PC-9 (cell line): Measurements from ENCODE around the gene ARHGAP8. TPM values are rescaled to one million over a fixed set of nuclear protein-coding genes. Genes with fewer than 3 reads are reported as not detected.

Source experiments
- BruUV-seq: library from RNA; stranded (reverse); fragments of 400-500 nt; replicated peaks from 2 replicates; lab custom pipeline; 2021; lab: Mats Ljungman, UMichigan
- CTCF ChIA-PET: fragments of 300-600 bp; sonication (Branson Sonifier 250); formaldehyde crosslinking; loops from one replicate; lab custom pipeline; 2022; ENCODE audit warnings: antibody characterized with exemption; lab: Charles Lee
- POLR2A ChIA-PET: fragments of 300-600 bp; sonication (Branson Sonifier 250); formaldehyde crosslinking; loops from one replicate; lab custom pipeline; 2022; ENCODE audit warnings: antibody characterized with exemption; ENCODE audit not compliant: unreplicated experiment; lab: Charles Lee
- DNase-seq, 2 experiments: peaks; one replicate each; pipeline versions ENCODE4 v3.0.0 to v3.0.0-alpha.2; 2015 to 2022; ENCODE audit warnings: mixed read lengths in 1 of 2
- H2AFZ ChIP-seq: fragments of 200-600 bp; sonication (generic); 2 replicates; pipeline ENCODE4 v1.8.1; 2017; ENCODE audit warnings: antibody characterized with exemption
- H3F3A ChIP-seq: fragments of 200-600 bp; sonication (generic); 2 replicates; pipeline ENCODE4 v1.8.1; 2017; ENCODE audit warnings: antibody characterized with exemption, mild to moderate bottlenecking, low read depth; ENCODE audit not compliant: insufficient read depth
- H3K27ac ChIP-seq: fragments of 200-600 bp; sonication (generic); 2 replicates; pipeline ENCODE4 v1.6.1; 2016; ENCODE audit warnings: mixed run types
- H3K27me3 ChIP-seq: fragments of 200-600 bp; sonication (generic); 2 replicates; pipeline ENCODE4 v1.6.1; 2016; ENCODE audit warnings: low read depth, mixed run types; ENCODE audit not compliant: insufficient read depth
- H3K36me3 ChIP-seq: fragments of 200-600 bp; sonication (generic); 2 replicates; pipeline ENCODE4 v1.6.1; 2016; ENCODE audit warnings: low read depth, mixed run types
- H3K4me1 ChIP-seq: fragments of 200-600 bp; sonication (generic); replicated peaks from 2 replicates; pipeline ENCODE4 v1.6.1; 2016; ENCODE audit warnings: mixed run types; ENCODE audit not compliant: insufficient read depth
- H3K4me2 ChIP-seq: fragments of 200-600 bp; sonication (generic); 2 replicates; pipeline ENCODE4 v1.6.1; 2017; ENCODE audit warnings: mixed run types
- H3K4me3 ChIP-seq: fragments of 200-600 bp; sonication (generic); 2 replicates; pipeline ENCODE4 v1.6.1; 2016; ENCODE audit warnings: mixed run types
- H3K79me2 ChIP-seq: fragments of 200-600 bp; sonication (generic); 2 replicates; pipeline ENCODE4 v1.6.1; 2017; ENCODE audit warnings: low read depth, mixed run types
- H3K9me2 ChIP-seq: fragments of 200-600 bp; sonication (generic); 2 replicates; pipeline ENCODE4 v1.8.1; 2017; ENCODE audit warnings: mild to moderate bottlenecking; ENCODE audit not compliant: insufficient read depth
- H3K9me3 ChIP-seq: fragments of 200-600 bp; sonication (generic); 2 replicates; pipeline ENCODE4 v1.8.1; 2016; ENCODE audit warnings: low read depth; ENCODE audit not compliant: insufficient read depth
- H4K20me1 ChIP-seq: fragments of 200-600 bp; sonication (generic); 2 replicates; pipeline ENCODE4 v1.8.1; 2017; ENCODE audit not compliant: insufficient read depth
- CTCF ChIP-seq: fragments of 200-600 bp; sonication (generic); conservative IDR thresholded peaks from 2 replicates; pipeline ENCODE4 v1.6.1; 2017; ENCODE audit warnings: mixed run types, antibody characterized with exemption, mild to moderate bottlenecking, moderate library complexity
- EZH2 ChIP-seq: fragments of 200-600 bp; sonication (generic); IDR thresholded peaks from 2 replicates; pipeline ENCODE4 v1.8.0; 2017; ENCODE audit warnings: antibody characterized with exemption, low read depth
- intact Hi-C: fragments of 100-400 bp; cut with micrococcal nuclease; formaldehyde crosslinking; loops from one replicate; pipeline ENCODE4 v1.10.0; 2022; ENCODE audit not compliant: unreplicated experiment
- total RNA-seq: library from RNA; stranded (reverse); gene quantifications from 2 replicates; pipeline ENCODE4 v1.2.3, GENCODE V29; 2021

ARHGAP8 gene
- total RNA-seq, 1 experiment from 2014 or later = 114 TPM

- no peak overlapping the region for H3K4me2 ChIP-seq
- H3K4me1 ChIP-seq = peaks cover 13% of the 10 kb centered on the region
- no peaks in the 10 kb centered on the region for H3K9me2 ChIP-seq
- no peak overlapping the region for H2AFZ ChIP-seq
- no peaks in the 10 kb centered on the region for H3K36me3 ChIP-seq
- peaks cover 3% of the 10 kb centered on the region; the same call in 1 of the 2 replicates for H3F3A ChIP-seq
- TF ChIP-seq CTCF (no peak), EZH2 (no peak)
- ChIA-PET CTCF (no interaction called here), POLR2A (no interaction called here)
- BruUV-seq = no TSS peak
- intact Hi-C loops = no loop called here
- no peak overlapping the region for H3K27ac ChIP-seq
- no peaks in the 10 kb centered on the region for H3K27me3 ChIP-seq
- H3K4me3 ChIP-seq = no peak overlapping the region
- H3K9me3 ChIP-seq = peaks cover 9% of the 10 kb centered on the region
- H3K79me2 ChIP-seq = no peaks in the 10 kb centered on the region
- DNase-seq = no peak
- H4K20me1 ChIP-seq = no peaks in the 10 kb centered on the region
Observed at GRCh38 chr22:44871782-44872181, 119.4 kb downstream of the ARHGAP8 start.

GRCh38 chr22:44876921-44877320 is 124.5 kb downstream of the ARHGAP8 start:
- no peaks in the 10 kb centered on the region for H3K9me2 ChIP-seq
- no peak overlapping the region for H3K4me2 ChIP-seq
- H3K4me1 ChIP-seq = no peaks in the 10 kb centered on the region
- POLR2A ChIA-PET = interaction anchor here (1.0 kb wide), 1 partner anchor 231 kb away, joined by 4 read pairs; no protein-coding TSS in a partner anchor
- peaks cover 33% of the 10 kb centered on the region for H3K27me3 ChIP-seq
- TF ChIP-seq EZH2 = no peak
- TF ChIP-seq CTCF = no peak
- no TSS peak for BruUV-seq
- H3K36me3 ChIP-seq = no peaks in the 10 kb centered on the region
- no peaks in the 10 kb centered on the region for H3F3A ChIP-seq
- H2AFZ ChIP-seq = no peak overlapping the region
- DNase-seq = no peak
- no peaks in the 10 kb centered on the region; the same call in 1 of the 2 replicates for H3K9me3 ChIP-seq
- CTCF ChIA-PET = no interaction called here
- no peak overlapping the region for H3K27ac ChIP-seq
- intact Hi-C loops = no loop called here
- no peak overlapping the region for H3K4me3 ChIP-seq
- no peaks in the 10 kb centered on the region for H4K20me1 ChIP-seq
- H3K79me2 ChIP-seq = no peaks in the 10 kb centered on the region

GRCh38 chr22:44878483-44879300 is 126.3 kb downstream of the ARHGAP8 start:
- H3K4me1 ChIP-seq = no peaks in the 10 kb centered on the region
- H3F3A ChIP-seq = no peaks in the 10 kb centered on the region
- ChIA-PET POLR2A (no interaction called here), CTCF (no interaction called here)
- no peaks in the 10 kb centered on the region for H3K79me2 ChIP-seq
- intact Hi-C loops = no loop called here
- no peaks in the 10 kb centered on the region for H4K20me1 ChIP-seq
- H3K36me3 ChIP-seq = no peaks in the 10 kb centered on the region
- H3K4me3 ChIP-seq = no peak overlapping the region
- H3K9me2 ChIP-seq = no peaks in the 10 kb centered on the region
- TF ChIP-seq EZH2 = no peak
- no peak for TF ChIP-seq CTCF
- no peak overlapping the region for H2AFZ ChIP-seq
- no peaks in the 10 kb centered on the region; the same call in 1 of the 2 replicates for H3K9me3 ChIP-seq
- DNase-seq = no peak
- H3K27me3 ChIP-seq = peaks cover 46% of the 10 kb centered on the region
- H3K27ac ChIP-seq = no peak overlapping the region
- no TSS peak for BruUV-seq
- H3K4me2 ChIP-seq = no peak overlapping the region
